ENCODE results near the gene AFP. TPM values are rescaled to one million over a fixed set of nuclear protein-coding genes. Genes with fewer than 3 reads are reported as not detected.

The AFP gene
- polyA plus RNA-seq, 3 donors: not detected

GRCh38 chr4:73486497-73486896, 50.5 kb downstream of the AFP start:
- no peaks in the 10 kb centered on the region for H3K36me3 Mint-ChIP-seq
- Histone ChIP-seq H3K27ac (ENCODE audit: low read depth in 1 of 2, low read length in 2 of 2) (no peak overlapping the region), H4K20me1 (ENCODE audit: insufficient read depth, low read length) (no peaks in the 10 kb centered on the region), H3K9ac (ENCODE audit: insufficient read depth, low read length, poor library complexity, severe bottlenecking) (no peak overlapping the region), H3K4me1 (ENCODE audit: control insufficient read depth in 1 of 2, insufficient read depth in 2 of 2, low read length in 2 of 2) (no peaks in the 10 kb centered on the region), H3K27me3 (ENCODE audit: control insufficient read depth in 2 of 2, insufficient read depth in 2 of 2, low read length in 2 of 2) (no peaks in the 10 kb centered on the region), H3K79me2 (ENCODE audit: insufficient read depth, low read length) (no peaks in the 10 kb centered on the region), H3K9me3 (replicated peaks in 1 of 2; ENCODE audit: control insufficient read depth in 1 of 2, insufficient read depth in 1 of 2, low read length in 2 of 2) (no peaks in the 10 kb centered on the region), H3K36me3 (replicated peaks in 1 of 2; ENCODE audit: control insufficient read depth in 1 of 2, insufficient read depth in 2 of 2, low read length in 2 of 2) (no peaks in the 10 kb centered on the region), H3K4me2 (replicated peaks; ENCODE audit: extremely low read depth, low read length, poor library complexity, severe bottlenecking) (no peak overlapping the region), H2AFZ (ENCODE audit: insufficient read depth, low read depth, low read length, poor library complexity, severe bottlenecking) (no peak overlapping the region), H3K4me3 (replicated peaks in 1 of 3; ENCODE audit: low read depth in 2 of 3, low read length in 3 of 3) (no peak overlapping the region)
- intact Hi-C loops (cut with micrococcal nuclease): no loop called here
- DNase-seq: no peak
- no peaks in the 10 kb centered on the region for H3K27me3 Mint-ChIP-seq (ENCODE audit: low read depth in 3 of 3)
- 100% methylated on average over 1 of the region's 1 CpG for WGBS (ENCODE audit: insufficient coverage)
- H3K4me3 Mint-ChIP-seq: no peak overlapping the region
- no peak for TF ChIP-seq CTCF (IDR thresholded peaks at IDR 0.05)
- peaks cover 0 to 8% (median 2%) of the 10 kb centered on the region in 7 donors for H3K9me3 Mint-ChIP-seq
- no peaks in the 10 kb centered on the region for H3K4me1 Mint-ChIP-seq
- no peak overlapping the region for H3K27ac Mint-ChIP-seq

GRCh38 chr4:73487233-73487632, 51.2 kb downstream of the AFP start:
- no peak for TF ChIP-seq CTCF (IDR thresholded peaks at IDR 0.05)
- no peak overlapping the region for H3K4me3 ChIP-seq (replicated peaks in 1 of 3; ENCODE audit: low read depth in 2 of 3, low read length in 3 of 3)
- Mint-ChIP-seq H3K27me3 (ENCODE audit: low read depth in 3 of 3) (no peaks in the 10 kb centered on the region), H3K27ac (no peak overlapping the region), H3K4me1 (no peaks in the 10 kb centered on the region), H3K36me3 (no peaks in the 10 kb centered on the region), H3K9me3 (peaks cover 0 to 8% (median 2%) of the 10 kb centered on the region in 7 donors), H3K4me3 (no peak overlapping the region)
- H3K79me2 ChIP-seq (ENCODE audit: insufficient read depth, low read length): no peaks in the 10 kb centered on the region
- no peaks in the 10 kb centered on the region for H3K4me1 ChIP-seq (ENCODE audit: control insufficient read depth in 1 of 2, insufficient read depth in 2 of 2, low read length in 2 of 2)
- H3K27ac ChIP-seq (ENCODE audit: low read depth in 1 of 2, low read length in 2 of 2): no peak overlapping the region
- H3K9ac ChIP-seq (ENCODE audit: insufficient read depth, low read length, poor library complexity, severe bottlenecking): no peak overlapping the region
- intact Hi-C loops (cut with micrococcal nuclease): no loop called here
- H3K4me2 ChIP-seq (replicated peaks; ENCODE audit: extremely low read depth, low read length, poor library complexity, severe bottlenecking): no peak overlapping the region
- no peak for DNase-seq
- no peaks in the 10 kb centered on the region for H3K9me3 ChIP-seq (replicated peaks in 1 of 2; ENCODE audit: control insufficient read depth in 1 of 2, insufficient read depth in 1 of 2, low read length in 2 of 2)
- no peaks in the 10 kb centered on the region for H3K36me3 ChIP-seq (replicated peaks in 1 of 2; ENCODE audit: control insufficient read depth in 1 of 2, insufficient read depth in 2 of 2, low read length in 2 of 2)
- H3K27me3 ChIP-seq (ENCODE audit: control insufficient read depth in 2 of 2, insufficient read depth in 2 of 2, low read length in 2 of 2): no peaks in the 10 kb centered on the region
- WGBS (ENCODE audit: insufficient coverage): no CpG with 5 or more reads among the region's 1 CpG
- H4K20me1 ChIP-seq (ENCODE audit: insufficient read depth, low read length): no peaks in the 10 kb centered on the region
- no peak overlapping the region for H2AFZ ChIP-seq (ENCODE audit: insufficient read depth, low read depth, low read length, poor library complexity, severe bottlenecking)

Measured in CD14-positive monocyte (primary cell).